ENCODE measurements around the gene RBP7.

Gene RBP7

GRCh38 chr1:10065344-10065685 lies 68.3 kb downstream of the RBP7 start:
- Histone ChIP-seq H3K27ac (no peak overlapping the region), H3K4me3 (ENCODE audit: low read depth, low read length) (no peak overlapping the region), H3K36me3 (no peaks in the 10 kb centered on the region), H3K27me3 (ENCODE audit: insufficient read depth, low read depth, severe bottlenecking) (no peaks in the 10 kb centered on the region), H3K9me3 (ENCODE audit: severe bottlenecking) (no peaks in the 10 kb centered on the region)
- no peak for TF ChIP-seq CTCF (IDR thresholded peaks at IDR 0.05; ENCODE audit: low read depth, low read length)
- no peak for DNase-seq

Measured in WERI-Rb-1 (cell line).